ENCODE data around the gene ZNF683. TPM values are rescaled to one million over a fixed set of nuclear protein-coding genes. Genes with fewer than 3 reads are reported as not detected.

Gene ZNF683
- total and polyA plus RNA-seq, 9 of the 15 experiments (the other 6 are each of a cell fraction or from before 2014, with no cell fraction given), result not detected

DNA sequence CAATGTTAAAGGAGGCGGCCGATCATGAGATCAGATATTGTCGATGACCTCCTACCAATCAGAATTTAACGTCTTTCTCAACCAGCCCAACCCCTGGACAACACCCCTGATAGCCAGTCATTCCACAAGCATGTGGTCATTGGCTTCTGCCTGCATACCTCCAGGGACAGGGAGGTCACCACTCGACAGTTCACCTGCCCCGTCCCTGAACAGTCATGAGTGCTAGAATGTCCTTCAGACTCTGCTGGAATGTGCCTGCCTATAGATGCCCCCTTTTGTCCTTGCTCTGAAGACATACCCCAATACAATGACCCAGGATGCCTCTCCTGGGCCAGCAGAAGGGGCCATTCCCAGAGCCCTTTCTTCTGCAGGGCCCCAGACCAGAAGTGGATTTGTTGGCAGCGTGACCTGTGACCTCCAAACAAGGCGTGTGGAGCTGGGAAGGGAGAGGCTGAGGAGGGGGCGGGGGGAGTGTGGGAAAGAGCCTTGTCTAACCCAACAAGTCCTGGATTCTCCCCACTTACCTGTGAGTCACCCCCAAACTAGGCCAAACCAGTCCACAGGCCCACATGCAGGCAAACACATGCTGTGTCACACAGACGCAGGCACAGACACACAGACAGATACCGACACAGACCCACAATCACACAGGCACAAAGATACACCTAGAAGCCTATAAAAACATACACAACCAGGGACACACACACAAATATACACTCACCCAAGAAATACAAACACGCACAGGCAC, 20.8 kb downstream of the ZNF683 start (continued):
- TF ChIP-seq, protein P1, sequence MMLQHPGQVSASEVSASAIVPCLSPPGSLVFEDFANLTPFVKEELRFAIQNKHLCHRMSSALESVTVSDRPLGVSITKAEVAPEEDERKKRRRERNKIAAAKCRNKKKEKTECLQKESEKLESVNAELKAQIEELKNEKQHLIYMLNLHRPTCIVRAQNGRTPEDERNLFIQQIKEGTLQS (IDR thresholded peaks at IDR 0.05), result peak; percentile 34; the same call in 1 of the 2 replicates
- TF ChIP-seq, protein P1 (CRISPR knock-in tag; conservative IDR thresholded peaks at IDR 0.05), result no peak
- TF ChIP-seq ZFX (CRISPR knock-in tag; IDR thresholded peaks at IDR 0.05), result peak; percentile 47
- no peak for TF ChIP-seq MYNN (IDR thresholded peaks at IDR 0.05)
- TF ChIP-seq MYNN (CRISPR knock-in tag; IDR thresholded peaks at IDR 0.05), result no peak
- no peak for TF ChIP-seq CHD2 (IDR thresholded peaks at IDR 0.05; ENCODE audit: low read depth, low read length)
- no peak for TF ChIP-seq POLR2AphosphoS5 (IDR thresholded peaks at IDR 0.05; ENCODE audit: control insufficient read depth, insufficient read depth, low read depth, low read length)
- TF ChIP-seq, protein P2, sequence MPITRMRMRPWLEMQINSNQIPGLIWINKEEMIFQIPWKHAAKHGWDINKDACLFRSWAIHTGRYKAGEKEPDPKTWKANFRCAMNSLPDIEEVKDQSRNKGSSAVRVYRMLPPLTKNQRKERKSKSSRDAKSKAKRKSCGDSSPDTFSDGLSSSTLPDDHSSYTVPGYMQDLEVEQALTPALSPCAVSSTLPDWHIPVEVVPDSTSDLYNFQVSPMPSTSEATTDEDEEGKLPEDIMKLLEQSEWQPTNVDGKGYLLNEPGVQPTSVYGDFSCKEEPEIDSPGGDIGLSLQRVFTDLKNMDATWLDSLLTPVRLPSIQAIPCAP (CRISPR knock-in tag; IDR thresholded peaks at IDR 0.05; ENCODE audit: borderline replicate concordance), result no peak
- no peak for TF ChIP-seq BRCA1 (IDR thresholded peaks at IDR 0.05)
- no peak for TF ChIP-seq BRCA1 (CRISPR knock-in tag; IDR thresholded peaks at IDR 0.05)
- TF ChIP-seq CXXC5 (CRISPR knock-in tag; IDR thresholded peaks at IDR 0.05), result no peak
- TF ChIP-seq TEAD4 (IDR thresholded peaks at IDR 0.05; ENCODE audit: low read length), result no peak
- 0 out of 2 replicates have a peak, but pooled peaks have one; percentile 18 for TF ChIP-seq TEAD4 (CRISPR knock-in tag; IDR thresholded peaks at IDR 0.05; ENCODE audit: borderline replicate concordance)
- peak; percentile 45; the same call in 1 of the 2 replicates for TF ChIP-seq DPF2 (IDR thresholded peaks at IDR 0.05)
- peak; percentile 58; the same call in 1 of the 2 replicates for TF ChIP-seq BCOR (IDR thresholded peaks at IDR 0.05)
- TF ChIP-seq NR3C1 (CRISPR knock-in tag; IDR thresholded peaks at IDR 0.05), result no peak
- TF ChIP-seq ZNF431 (CRISPR knock-in tag; IDR thresholded peaks at IDR 0.05), result no peak
- TF ChIP-seq ZBTB8A (IDR thresholded peaks at IDR 0.05; ENCODE audit: partially characterized antibody), result no peak
- TF ChIP-seq, protein P3, sequence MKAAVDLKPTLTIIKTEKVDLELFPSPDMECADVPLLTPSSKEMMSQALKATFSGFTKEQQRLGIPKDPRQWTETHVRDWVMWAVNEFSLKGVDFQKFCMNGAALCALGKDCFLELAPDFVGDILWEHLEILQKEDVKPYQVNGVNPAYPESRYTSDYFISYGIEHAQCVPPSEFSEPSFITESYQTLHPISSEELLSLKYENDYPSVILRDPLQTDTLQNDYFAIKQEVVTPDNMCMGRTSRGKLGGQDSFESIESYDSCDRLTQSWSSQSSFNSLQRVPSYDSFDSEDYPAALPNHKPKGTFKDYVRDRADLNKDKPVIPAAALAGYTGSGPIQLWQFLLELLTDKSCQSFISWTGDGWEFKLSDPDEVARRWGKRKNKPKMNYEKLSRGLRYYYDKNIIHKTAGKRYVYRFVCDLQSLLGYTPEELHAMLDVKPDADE (conservative IDR thresholded peaks at IDR 0.05; ENCODE audit: control insufficient read depth, low read depth, low read length), result no peak
- TF ChIP-seq, protein P4, sequence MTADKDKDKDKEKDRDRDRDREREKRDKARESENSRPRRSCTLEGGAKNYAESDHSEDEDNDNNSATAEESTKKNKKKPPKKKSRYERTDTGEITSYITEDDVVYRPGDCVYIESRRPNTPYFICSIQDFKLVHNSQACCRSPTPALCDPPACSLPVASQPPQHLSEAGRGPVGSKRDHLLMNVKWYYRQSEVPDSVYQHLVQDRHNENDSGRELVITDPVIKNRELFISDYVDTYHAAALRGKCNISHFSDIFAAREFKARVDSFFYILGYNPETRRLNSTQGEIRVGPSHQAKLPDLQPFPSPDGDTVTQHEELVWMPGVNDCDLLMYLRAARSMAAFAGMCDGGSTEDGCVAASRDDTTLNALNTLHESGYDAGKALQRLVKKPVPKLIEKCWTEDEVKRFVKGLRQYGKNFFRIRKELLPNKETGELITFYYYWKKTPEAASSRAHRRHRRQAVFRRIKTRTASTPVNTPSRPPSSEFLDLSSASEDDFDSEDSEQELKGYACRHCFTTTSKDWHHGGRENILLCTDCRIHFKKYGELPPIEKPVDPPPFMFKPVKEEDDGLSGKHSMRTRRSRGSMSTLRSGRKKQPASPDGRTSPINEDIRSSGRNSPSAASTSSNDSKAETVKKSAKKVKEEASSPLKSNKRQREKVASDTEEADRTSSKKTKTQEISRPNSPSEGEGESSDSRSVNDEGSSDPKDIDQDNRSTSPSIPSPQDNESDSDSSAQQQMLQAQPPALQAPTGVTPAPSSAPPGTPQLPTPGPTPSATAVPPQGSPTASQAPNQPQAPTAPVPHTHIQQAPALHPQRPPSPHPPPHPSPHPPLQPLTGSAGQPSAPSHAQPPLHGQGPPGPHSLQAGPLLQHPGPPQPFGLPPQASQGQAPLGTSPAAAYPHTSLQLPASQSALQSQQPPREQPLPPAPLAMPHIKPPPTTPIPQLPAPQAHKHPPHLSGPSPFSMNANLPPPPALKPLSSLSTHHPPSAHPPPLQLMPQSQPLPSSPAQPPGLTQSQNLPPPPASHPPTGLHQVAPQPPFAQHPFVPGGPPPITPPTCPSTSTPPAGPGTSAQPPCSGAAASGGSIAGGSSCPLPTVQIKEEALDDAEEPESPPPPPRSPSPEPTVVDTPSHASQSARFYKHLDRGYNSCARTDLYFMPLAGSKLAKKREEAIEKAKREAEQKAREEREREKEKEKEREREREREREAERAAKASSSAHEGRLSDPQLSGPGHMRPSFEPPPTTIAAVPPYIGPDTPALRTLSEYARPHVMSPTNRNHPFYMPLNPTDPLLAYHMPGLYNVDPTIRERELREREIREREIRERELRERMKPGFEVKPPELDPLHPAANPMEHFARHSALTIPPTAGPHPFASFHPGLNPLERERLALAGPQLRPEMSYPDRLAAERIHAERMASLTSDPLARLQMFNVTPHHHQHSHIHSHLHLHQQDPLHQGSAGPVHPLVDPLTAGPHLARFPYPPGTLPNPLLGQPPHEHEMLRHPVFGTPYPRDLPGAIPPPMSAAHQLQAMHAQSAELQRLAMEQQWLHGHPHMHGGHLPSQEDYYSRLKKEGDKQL (CRISPR knock-in tag; IDR thresholded peaks at IDR 0.05; ENCODE audit: borderline replicate concordance), result no peak
- peak; percentile 60 for TF ChIP-seq RBM25 (IDR thresholded peaks at IDR 0.05; ENCODE audit: low read depth, low read length, severe bottlenecking)
